ENCODE results near the gene RELT. TPM values are rescaled to one million over a fixed set of nuclear protein-coding genes. Genes with fewer than 3 reads are reported as not detected.

The RELT gene
- total and polyA plus RNA-seq, 7 donors, result 0.28 to 9.3 (median 1.1) TPM

DNA sequence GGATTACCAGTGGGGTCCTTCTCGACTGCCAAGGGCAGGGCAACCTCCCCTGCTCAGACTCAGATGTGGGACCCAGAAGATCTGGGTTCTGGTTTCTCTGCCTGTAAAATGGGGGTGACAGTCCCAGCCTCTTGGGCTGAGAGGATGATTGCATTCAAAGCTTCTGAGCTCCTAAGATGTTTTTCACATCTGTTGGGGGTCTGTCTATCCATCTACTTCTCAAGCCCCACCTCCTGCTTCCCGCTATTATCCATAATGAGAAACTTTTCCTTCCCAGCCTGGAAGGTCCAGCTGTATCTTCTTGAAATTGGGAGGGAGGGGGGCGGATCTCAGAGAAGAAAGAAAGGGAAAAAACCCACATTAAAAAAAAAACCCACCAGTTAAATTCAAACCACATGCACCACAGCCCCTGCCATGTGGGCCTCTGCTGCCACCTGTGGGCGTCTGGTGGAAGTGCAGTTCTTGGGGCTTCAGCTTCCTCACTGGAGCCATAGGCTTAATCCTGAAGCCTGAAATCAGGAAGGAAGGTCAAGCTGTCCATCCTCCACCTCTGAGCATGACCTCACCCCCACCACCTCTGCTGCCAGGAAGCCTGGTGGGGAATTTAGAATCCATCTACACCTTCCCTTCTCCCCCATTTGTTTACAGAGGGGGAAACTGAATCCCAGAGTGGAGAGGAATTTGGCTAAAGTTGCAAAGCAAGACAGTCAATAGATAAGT, 40.8 kb upstream of the RELT start:
- Histone ChIP-seq H3K9me3 (no peaks in the 10 kb centered on the region), H3K27me3 (no peaks in the 10 kb centered on the region), H3K36me3 (no peaks in the 10 kb centered on the region), H3K27ac (peak overlapping the region; percentile 77 to 90 (median 81)), H3K4me3 (no peak overlapping the region), H3K4me1 (peaks cover 0 to 98% (median 82%) of the 10 kb centered on the region in 4 donors)
- WGBS, 2 donors, result 14 to 27% methylated on average over 4 of the region's 4 CpGs
- DNase-seq, result peak; percentile 91
- TF ChIP-seq POLR2A (IDR thresholded peaks at IDR 0.05) (no peak), EP300 (IDR thresholded peaks at IDR 0.05) (no peak), POLR2AphosphoS5 (IDR thresholded peaks at IDR 0.05) (peak in 2 of 4 donors; percentile 9 to 20)
- TF ChIP-seq, protein P1, sequence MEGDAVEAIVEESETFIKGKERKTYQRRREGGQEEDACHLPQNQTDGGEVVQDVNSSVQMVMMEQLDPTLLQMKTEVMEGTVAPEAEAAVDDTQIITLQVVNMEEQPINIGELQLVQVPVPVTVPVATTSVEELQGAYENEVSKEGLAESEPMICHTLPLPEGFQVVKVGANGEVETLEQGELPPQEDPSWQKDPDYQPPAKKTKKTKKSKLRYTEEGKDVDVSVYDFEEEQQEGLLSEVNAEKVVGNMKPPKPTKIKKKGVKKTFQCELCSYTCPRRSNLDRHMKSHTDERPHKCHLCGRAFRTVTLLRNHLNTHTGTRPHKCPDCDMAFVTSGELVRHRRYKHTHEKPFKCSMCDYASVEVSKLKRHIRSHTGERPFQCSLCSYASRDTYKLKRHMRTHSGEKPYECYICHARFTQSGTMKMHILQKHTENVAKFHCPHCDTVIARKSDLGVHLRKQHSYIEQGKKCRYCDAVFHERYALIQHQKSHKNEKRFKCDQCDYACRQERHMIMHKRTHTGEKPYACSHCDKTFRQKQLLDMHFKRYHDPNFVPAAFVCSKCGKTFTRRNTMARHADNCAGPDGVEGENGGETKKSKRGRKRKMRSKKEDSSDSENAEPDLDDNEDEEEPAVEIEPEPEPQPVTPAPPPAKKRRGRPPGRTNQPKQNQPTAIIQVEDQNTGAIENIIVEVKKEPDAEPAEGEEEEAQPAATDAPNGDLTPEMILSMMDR (IDR thresholded peaks at IDR 0.05), result peak; percentile 86 to 99 (median 90)
- intact Hi-C loops (cut with DNase I), result loop anchor here (1.0 to 10.0 kb wide), 2 partner anchors 28 to 701 kb away; no protein-coding TSS in a partner anchor

- H3K4me3 ChIP-seq, result no peak overlapping the region
- no peak for DNase-seq
- intact Hi-C loops (cut with DNase I), result loop anchor here (10.0 kb wide), 1 partner anchor 703 kb away; no protein-coding TSS in a partner anchor
- H3K36me3 ChIP-seq, result no peaks in the 10 kb centered on the region
- TF ChIP-seq, protein P1 (IDR thresholded peaks at IDR 0.05), result no peak
- no peak for TF ChIP-seq POLR2AphosphoS5 (IDR thresholded peaks at IDR 0.05)
- TF ChIP-seq EP300 (IDR thresholded peaks at IDR 0.05), result no peak
- TF ChIP-seq POLR2A (IDR thresholded peaks at IDR 0.05), result no peak
- 92 to 95% methylated on average over 2 of the region's 2 CpGs for WGBS, 2 donors
- peak overlapping the region; percentile 65 to 90 (median 80) for H3K27ac ChIP-seq
- H3K9me3 ChIP-seq, result no peaks in the 10 kb centered on the region
- peaks cover 0 to 96% (median 75%) of the 10 kb centered on the region in 4 donors for H3K4me1 ChIP-seq
- H3K27me3 ChIP-seq, result no peaks in the 10 kb centered on the region
Observed at GRCh38 chr11:73337846-73338245, 38.4 kb upstream of the RELT start.

DNA sequence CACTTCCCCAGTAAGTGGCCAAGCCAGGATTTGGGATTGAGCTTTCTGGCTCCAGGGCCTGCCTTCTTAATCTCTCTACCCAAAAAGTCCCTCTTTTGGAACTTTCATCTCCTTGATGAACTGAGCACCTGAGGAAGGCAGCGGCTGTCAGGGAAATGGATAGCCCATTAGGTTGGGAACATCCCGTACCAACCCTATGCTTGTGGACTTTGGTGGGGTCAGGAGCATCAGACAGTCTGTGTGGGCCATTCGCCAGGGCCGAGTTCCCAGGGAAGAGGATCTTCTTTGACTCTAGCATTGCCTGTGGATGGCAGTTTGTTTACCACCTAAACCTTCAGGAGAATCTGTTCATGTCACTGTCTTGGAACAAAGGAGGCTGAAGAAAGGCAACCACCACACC, 37.9 kb upstream of the RELT start:
- Histone ChIP-seq H3K4me1 (peaks cover 0 to 96% (median 75%) of the 10 kb centered on the region in 4 donors), H3K9me3 (no peaks in the 10 kb centered on the region), H3K27me3 (no peaks in the 10 kb centered on the region), H3K36me3 (no peaks in the 10 kb centered on the region), H3K4me3 (no peak overlapping the region), H3K27ac (peak overlapping the region; percentile 65 to 90 (median 80))
- peak; percentile 51 to 82 (median 67) for TF ChIP-seq POLR2AphosphoS5 (IDR thresholded peaks at IDR 0.05)
- peak in 2 of 4 donors; percentile 77 to 90 for TF ChIP-seq EP300 (IDR thresholded peaks at IDR 0.05)
- TF ChIP-seq, protein P1 (IDR thresholded peaks at IDR 0.05), result no peak
- TF ChIP-seq POLR2A (IDR thresholded peaks at IDR 0.05), result no peak
- 83 to 89% methylated on average over 4 of the region's 4 CpGs for WGBS, 2 donors
- intact Hi-C loops (cut with DNase I), result loop anchor here (10.0 kb wide), 1 partner anchor 703 kb away; no protein-coding TSS in a partner anchor
- DNase-seq, result peak; percentile 88

GRCh38 chr11:73340164-73340563, 36.0 kb upstream of the RELT start:
- peaks cover 0 to 96% (median 75%) of the 10 kb centered on the region in 4 donors for H3K4me1 ChIP-seq
- no peak for DNase-seq
- H3K27me3 ChIP-seq, result no peaks in the 10 kb centered on the region
- H3K27ac ChIP-seq, result peak overlapping the region; percentile 22 to 90 (median 74)
- 71 to 75% methylated on average over 3 of the region's 3 CpGs for WGBS, 2 donors
- H3K36me3 ChIP-seq, result no peaks in the 10 kb centered on the region
- no peak overlapping the region for H3K4me3 ChIP-seq
- intact Hi-C loops (cut with DNase I), result no loop called here
- TF ChIP-seq POLR2AphosphoS5 (IDR thresholded peaks at IDR 0.05) (no peak), EP300 (IDR thresholded peaks at IDR 0.05) (no peak), POLR2A (IDR thresholded peaks at IDR 0.05) (no peak)
- TF ChIP-seq, protein P1 (IDR thresholded peaks at IDR 0.05), result no peak
- no peaks in the 10 kb centered on the region for H3K9me3 ChIP-seq
